ENCODE results near the gene HNRNPLL. TPM values are rescaled to one million over a fixed set of nuclear protein-coding genes. Genes with fewer than 3 reads are reported as not detected.

The HNRNPLL gene
- total RNA-seq, 2 donors from 2014 or later = 60.1 to 64.7 TPM

- Histone ChIP-seq H3K27ac (no peak overlapping the region), H3K9me3 (no peaks in the 10 kb centered on the region), H3K36me3 (no peaks in the 10 kb centered on the region), H3K27me3 (replicated peaks; ENCODE audit: insufficient read depth) (no peaks in the 10 kb centered on the region), H3K4me3 (no peak overlapping the region), H3K4me1 (ENCODE audit: control insufficient read depth in 1 of 2, low read depth in 2 of 2) (peaks cover 10 to 15% of the 10 kb centered on the region in 2 donors)
- ATAC-seq (ENCODE audit: insufficient number of reproducible peaks, low FRiP score, low read depth) (no peak), DNase-seq (ENCODE audit: low spot score) (no peak)
- TF ChIP-seq, protein P1, sequence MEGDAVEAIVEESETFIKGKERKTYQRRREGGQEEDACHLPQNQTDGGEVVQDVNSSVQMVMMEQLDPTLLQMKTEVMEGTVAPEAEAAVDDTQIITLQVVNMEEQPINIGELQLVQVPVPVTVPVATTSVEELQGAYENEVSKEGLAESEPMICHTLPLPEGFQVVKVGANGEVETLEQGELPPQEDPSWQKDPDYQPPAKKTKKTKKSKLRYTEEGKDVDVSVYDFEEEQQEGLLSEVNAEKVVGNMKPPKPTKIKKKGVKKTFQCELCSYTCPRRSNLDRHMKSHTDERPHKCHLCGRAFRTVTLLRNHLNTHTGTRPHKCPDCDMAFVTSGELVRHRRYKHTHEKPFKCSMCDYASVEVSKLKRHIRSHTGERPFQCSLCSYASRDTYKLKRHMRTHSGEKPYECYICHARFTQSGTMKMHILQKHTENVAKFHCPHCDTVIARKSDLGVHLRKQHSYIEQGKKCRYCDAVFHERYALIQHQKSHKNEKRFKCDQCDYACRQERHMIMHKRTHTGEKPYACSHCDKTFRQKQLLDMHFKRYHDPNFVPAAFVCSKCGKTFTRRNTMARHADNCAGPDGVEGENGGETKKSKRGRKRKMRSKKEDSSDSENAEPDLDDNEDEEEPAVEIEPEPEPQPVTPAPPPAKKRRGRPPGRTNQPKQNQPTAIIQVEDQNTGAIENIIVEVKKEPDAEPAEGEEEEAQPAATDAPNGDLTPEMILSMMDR (IDR thresholded peaks at IDR 0.05) = no peak
These were observed 23.8 kb upstream of the HNRNPLL start for GRCh38 chr2:38626326-38627035.

DNA sequence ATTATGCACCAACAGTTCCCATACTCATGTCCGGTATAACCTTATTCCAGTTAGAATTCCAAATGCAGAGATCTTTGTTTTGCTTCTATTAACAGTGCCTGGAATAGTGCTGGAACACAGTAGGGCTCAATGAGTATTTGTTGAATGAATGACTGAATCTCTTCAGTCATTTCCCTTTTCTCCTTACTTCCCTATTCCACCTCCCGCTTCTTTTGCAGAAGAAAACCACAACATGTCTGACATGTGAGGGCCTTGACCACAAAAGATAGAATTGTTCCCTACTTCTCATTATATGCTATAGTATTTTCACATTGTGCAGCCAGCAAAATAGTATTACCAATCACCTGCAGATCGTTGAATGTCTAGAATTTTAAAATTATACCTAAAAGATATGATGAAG lies 19.5 kb upstream of the HNRNPLL start:
- TF ChIP-seq, protein P1 (IDR thresholded peaks at IDR 0.05) = no peak
- H3K27me3 ChIP-seq (replicated peaks; ENCODE audit: insufficient read depth) = no peaks in the 10 kb centered on the region
- no peak overlapping the region for H3K4me3 ChIP-seq
- no peaks in the 10 kb centered on the region for H3K9me3 ChIP-seq
- H3K27ac ChIP-seq = no peak overlapping the region
- H3K4me1 ChIP-seq (ENCODE audit: control insufficient read depth in 1 of 2, low read depth in 2 of 2) = peaks cover 21 to 22% of the 10 kb centered on the region in 2 donors
- H3K36me3 ChIP-seq = no peaks in the 10 kb centered on the region
- DNase-seq (ENCODE audit: low spot score) (no peak), ATAC-seq (ENCODE audit: insufficient number of reproducible peaks, low FRiP score, low read depth) (no peak)

GRCh38 chr2:38621018-38621417 lies 18.3 kb upstream of the HNRNPLL start:
- no peaks in the 10 kb centered on the region for H3K36me3 ChIP-seq
- no peaks in the 10 kb centered on the region for H3K27me3 ChIP-seq (replicated peaks; ENCODE audit: insufficient read depth)
- DNase-seq (ENCODE audit: low spot score) = no peak
- no peaks in the 10 kb centered on the region for H3K9me3 ChIP-seq
- TF ChIP-seq, protein P1 (IDR thresholded peaks at IDR 0.05) = no peak
- H3K27ac ChIP-seq = peak overlapping the region in 1 of 2 donors; percentile 60
- H3K4me3 ChIP-seq = no peak overlapping the region
- H3K4me1 ChIP-seq (ENCODE audit: control insufficient read depth in 1 of 2, low read depth in 2 of 2) = peaks cover 27 to 33% of the 10 kb centered on the region in 2 donors
- no peak for ATAC-seq (ENCODE audit: insufficient number of reproducible peaks, low FRiP score, low read depth)

DNA sequence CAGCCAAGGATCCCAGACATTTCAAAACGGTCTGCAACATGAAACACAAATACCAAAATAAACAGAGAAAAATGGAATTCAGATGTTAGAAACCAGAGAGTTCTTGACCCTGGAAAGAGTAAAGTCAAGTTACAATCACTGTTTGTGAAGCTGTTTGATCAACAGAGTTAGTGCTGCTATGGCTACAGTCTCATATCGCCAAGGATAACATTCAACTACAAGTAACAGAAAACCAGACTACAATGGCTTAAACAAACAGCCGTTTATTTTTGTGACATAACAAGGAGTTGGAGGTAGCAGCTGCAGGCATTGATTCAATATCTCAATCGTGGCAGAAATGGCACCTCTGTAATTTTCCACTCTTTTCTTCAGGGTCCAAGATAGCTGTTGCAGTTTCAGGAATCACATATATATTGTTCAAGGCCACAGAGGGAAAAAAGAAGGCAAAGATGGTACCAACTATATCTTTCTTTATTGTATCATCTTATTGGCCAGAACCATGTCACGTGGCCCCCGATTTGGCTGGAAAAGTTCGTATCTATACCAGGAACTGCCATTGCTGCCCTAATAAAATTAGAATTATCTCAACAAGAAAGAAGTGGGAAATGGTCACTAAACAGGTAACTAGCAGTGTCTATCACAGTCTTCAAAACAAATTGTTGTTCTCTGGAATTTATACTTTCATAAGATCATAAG lies 17.7 kb upstream of the HNRNPLL start:
- H3K36me3 ChIP-seq = no peaks in the 10 kb centered on the region
- TF ChIP-seq, protein P1 (IDR thresholded peaks at IDR 0.05) = no peak
- no peaks in the 10 kb centered on the region for H3K27me3 ChIP-seq (replicated peaks; ENCODE audit: insufficient read depth)
- peaks cover 32 to 39% of the 10 kb centered on the region in 2 donors for H3K4me1 ChIP-seq (ENCODE audit: control insufficient read depth in 1 of 2, low read depth in 2 of 2)
- no peaks in the 10 kb centered on the region for H3K9me3 ChIP-seq
- peak overlapping the region; percentile 60 to 73 for H3K27ac ChIP-seq
- DNase-seq (ENCODE audit: low spot score) (no peak), ATAC-seq (ENCODE audit: insufficient number of reproducible peaks, low FRiP score, low read depth) (peak; percentile 78)
- peak overlapping the region; percentile 15 for H3K4me3 ChIP-seq

DNA sequence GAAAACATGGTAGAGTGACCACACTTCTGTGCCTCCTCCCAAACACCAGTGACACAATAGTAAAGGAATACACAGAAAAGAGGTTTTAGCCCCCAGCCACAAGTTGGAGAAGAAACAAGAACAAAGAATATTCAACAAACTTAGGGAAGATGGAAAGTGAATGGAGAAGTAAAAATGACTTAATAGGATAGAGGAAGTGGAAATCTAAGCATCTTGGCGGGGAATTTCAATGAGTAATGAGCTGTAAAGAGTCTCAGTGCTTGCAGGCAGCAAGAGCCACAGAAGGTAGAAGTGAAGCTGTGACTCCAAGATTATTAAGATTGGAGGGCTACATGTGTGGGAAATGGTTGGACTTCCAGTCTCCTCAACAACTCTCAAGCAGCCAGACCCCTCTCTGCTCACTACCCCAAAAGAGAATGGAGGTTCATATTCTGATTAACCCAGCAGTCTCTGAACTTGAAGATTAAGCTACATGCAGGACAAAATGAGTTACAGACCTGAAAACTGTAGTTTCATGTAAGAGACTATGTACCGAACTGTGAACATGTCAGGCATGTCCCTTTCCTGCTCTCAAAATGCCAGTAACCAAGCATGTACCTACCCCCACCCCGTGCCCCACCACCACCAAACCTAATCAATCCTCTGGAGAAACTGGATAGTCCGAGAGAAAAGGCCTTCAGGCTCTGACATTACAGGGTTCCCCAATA lies 16.9 kb upstream of the HNRNPLL start:
- no peaks in the 10 kb centered on the region for H3K36me3 ChIP-seq
- peak overlapping the region; percentile 60 to 73 for H3K27ac ChIP-seq
- no peaks in the 10 kb centered on the region for H3K9me3 ChIP-seq
- no peaks in the 10 kb centered on the region for H3K27me3 ChIP-seq (replicated peaks; ENCODE audit: insufficient read depth)
- TF ChIP-seq, protein P1 (IDR thresholded peaks at IDR 0.05) = no peak
- H3K4me3 ChIP-seq = peak overlapping the region; percentile 15
- ATAC-seq (ENCODE audit: insufficient number of reproducible peaks, low FRiP score, low read depth) (peak; percentile 33), DNase-seq (ENCODE audit: low spot score) (no peak)
- peaks cover 39 to 47% of the 10 kb centered on the region in 2 donors for H3K4me1 ChIP-seq (ENCODE audit: control insufficient read depth in 1 of 2, low read depth in 2 of 2)

All from thoracic aorta (tissue), 2 donors.